DOHH2 (cell line): ENCODE data around the gene UGT2A2.

Source experiments
- H3F3A ChIP-seq: fragments of 200-600 bp; sonication (generic), shearing (Covaris generic); 2 replicates; pipeline ENCODE4 v1.6.0; 2016; ENCODE audit warnings: antibody characterized with exemption, mild to moderate bottlenecking; ENCODE audit not compliant: control insufficient read depth, insufficient read depth
- H3K27ac ChIP-seq: fragments of 200-600 bp; sonication (generic); 2 replicates; pipeline ENCODE4 v1.5.1; 2014; ENCODE audit warnings: low read depth, mild to moderate bottlenecking, low read length, moderate library complexity
- H3K27me3 ChIP-seq: fragments of 200-600 bp; sonication (generic); 2 replicates; pipeline ENCODE4 v1.6.1; 2014; ENCODE audit warnings: mild to moderate bottlenecking, low read length, mixed read lengths; ENCODE audit not compliant: control insufficient read depth
- H3K36me3 ChIP-seq: fragments of 200-600 bp; sonication (generic); 2 replicates; pipeline ENCODE4 v1.6.1; 2014; ENCODE audit warnings: mild to moderate bottlenecking, low read length, moderate library complexity, mixed read lengths; ENCODE audit not compliant: control insufficient read depth
- H3K4me1 ChIP-seq: fragments of 200-600 bp; sonication (generic); 2 replicates; pipeline ENCODE4 v1.6.1; 2014; ENCODE audit warnings: mild to moderate bottlenecking, low read length, mixed read lengths; ENCODE audit not compliant: control insufficient read depth
- H3K4me2 ChIP-seq: fragments of 200-600 bp; sonication (generic); 2 replicates; pipeline ENCODE4 v1.6.0; 2014; ENCODE audit warnings: mild to moderate bottlenecking, low read length, moderate library complexity
- H3K4me3 ChIP-seq: fragments of 200-600 bp; sonication (generic); 2 replicates; pipeline ENCODE4 v1.5.1; 2014; ENCODE audit warnings: mild to moderate bottlenecking, low read length, mixed read lengths
- H3K79me2 ChIP-seq: fragments of 200-600 bp; sonication (generic); 2 replicates; pipeline ENCODE4 v1.6.1; 2014; ENCODE audit warnings: mild to moderate bottlenecking, low read length, mixed read lengths; ENCODE audit not compliant: control insufficient read depth
- H3K9me2 ChIP-seq: fragments of 200-600 bp; sonication (generic); replicated peaks from 2 replicates; pipeline ENCODE4 v1.6.1; 2014; ENCODE audit warnings: mild to moderate bottlenecking, low read length, mixed read lengths; ENCODE audit not compliant: control insufficient read depth
- H3K9me3 ChIP-seq: fragments of 200-600 bp; sonication (generic); 2 replicates; pipeline ENCODE4 v1.6.1; 2014; ENCODE audit warnings: antibody characterized with exemption, low read length, mixed read lengths; ENCODE audit not compliant: control insufficient read depth, insufficient read depth
- H4K20me1 ChIP-seq: fragments of 200-600 bp; sonication (generic); 2 replicates; pipeline ENCODE4 v1.6.0; 2014; ENCODE audit warnings: low read depth, mild to moderate bottlenecking, antibody characterized with exemption, low read length, moderate library complexity; ENCODE audit not compliant: control insufficient read depth, insufficient read depth
- EZH2phosphoT487 ChIP-seq: fragments of 200-600 bp; sonication (generic); IDR thresholded peaks from 2 replicates; pipeline ENCODE4 v1.6.1; 2017; ENCODE audit warnings: borderline replicate concordance, mild to moderate bottlenecking, antibody characterized with exemption, low read length, moderate library complexity, mixed read lengths
- TF ChIP-seq, protein P1 (sequence below): fragments of 200-600 bp; sonication (generic); IDR thresholded peaks from one replicate; pipeline ENCODE4 v1.5.1; 2014; ENCODE audit warnings: antibody characterized with exemption, mild to moderate bottlenecking, low read depth, low read length; ENCODE audit not compliant: poor library complexity, severe bottlenecking

Gene UGT2A2

DNA sequence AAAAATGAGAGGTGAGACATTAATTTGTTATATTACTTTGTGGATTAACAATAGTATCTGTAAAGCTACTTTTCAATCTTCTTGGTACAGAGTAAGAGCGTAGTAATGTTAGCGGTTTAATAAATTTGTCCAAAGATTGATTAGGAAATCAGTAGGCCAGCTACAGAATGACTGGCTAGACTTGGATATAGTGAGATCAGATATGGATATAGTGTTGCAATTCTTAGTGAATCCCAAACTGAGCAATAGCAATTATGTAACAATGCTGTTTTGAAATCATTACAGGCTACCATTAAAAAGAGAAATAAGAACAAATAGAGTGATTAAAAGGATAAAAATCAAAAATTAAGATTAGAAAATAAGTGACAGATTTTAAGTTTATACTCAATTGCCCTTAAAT, 847 bp upstream of the UGT2A2 start:
- no peak overlapping the region for H3K4me3 ChIP-seq
- H4K20me1 ChIP-seq = no peaks in the 10 kb centered on the region
- H3K4me1 ChIP-seq = no peaks in the 10 kb centered on the region
- TF ChIP-seq, protein P1, sequence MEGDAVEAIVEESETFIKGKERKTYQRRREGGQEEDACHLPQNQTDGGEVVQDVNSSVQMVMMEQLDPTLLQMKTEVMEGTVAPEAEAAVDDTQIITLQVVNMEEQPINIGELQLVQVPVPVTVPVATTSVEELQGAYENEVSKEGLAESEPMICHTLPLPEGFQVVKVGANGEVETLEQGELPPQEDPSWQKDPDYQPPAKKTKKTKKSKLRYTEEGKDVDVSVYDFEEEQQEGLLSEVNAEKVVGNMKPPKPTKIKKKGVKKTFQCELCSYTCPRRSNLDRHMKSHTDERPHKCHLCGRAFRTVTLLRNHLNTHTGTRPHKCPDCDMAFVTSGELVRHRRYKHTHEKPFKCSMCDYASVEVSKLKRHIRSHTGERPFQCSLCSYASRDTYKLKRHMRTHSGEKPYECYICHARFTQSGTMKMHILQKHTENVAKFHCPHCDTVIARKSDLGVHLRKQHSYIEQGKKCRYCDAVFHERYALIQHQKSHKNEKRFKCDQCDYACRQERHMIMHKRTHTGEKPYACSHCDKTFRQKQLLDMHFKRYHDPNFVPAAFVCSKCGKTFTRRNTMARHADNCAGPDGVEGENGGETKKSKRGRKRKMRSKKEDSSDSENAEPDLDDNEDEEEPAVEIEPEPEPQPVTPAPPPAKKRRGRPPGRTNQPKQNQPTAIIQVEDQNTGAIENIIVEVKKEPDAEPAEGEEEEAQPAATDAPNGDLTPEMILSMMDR = no peak
- TF ChIP-seq EZH2phosphoT487 = no peak
- no peaks in the 10 kb centered on the region for H3K9me3 ChIP-seq
- H3F3A ChIP-seq = no peaks in the 10 kb centered on the region
- no peaks in the 10 kb centered on the region for H3K79me2 ChIP-seq
- H3K27ac ChIP-seq = no peak overlapping the region
- no peaks in the 10 kb centered on the region for H3K9me2 ChIP-seq
- no peaks in the 10 kb centered on the region for H3K36me3 ChIP-seq
- no peak overlapping the region for H3K4me2 ChIP-seq
- H3K27me3 ChIP-seq = no peaks in the 10 kb centered on the region

DNA sequence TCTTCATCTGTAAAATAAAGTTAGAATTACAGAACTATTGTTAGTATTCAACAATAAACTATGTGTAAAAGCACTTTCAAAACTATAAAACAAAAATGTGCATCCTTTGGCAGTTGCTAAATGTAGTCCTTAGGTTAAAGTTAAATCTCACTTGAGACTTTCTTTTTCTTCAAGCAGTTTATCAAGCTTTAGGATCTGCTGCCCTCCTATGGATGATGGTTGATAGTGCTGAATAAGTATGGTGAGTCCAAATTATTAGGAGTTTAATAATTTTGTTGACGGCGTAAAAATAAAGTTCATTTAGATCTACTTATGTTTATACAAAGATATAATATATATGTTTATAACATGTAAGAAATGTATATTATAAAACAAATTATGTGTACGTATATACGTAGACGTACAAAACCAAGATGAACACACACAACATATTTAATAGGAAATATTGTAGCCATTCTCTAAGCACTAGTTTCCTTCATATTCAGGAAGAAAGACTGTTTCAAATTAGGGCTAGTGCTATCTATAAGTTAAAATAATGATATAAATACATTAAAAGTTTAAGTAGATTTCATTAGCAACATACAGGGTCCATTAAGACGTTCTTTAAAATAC, 22.3 kb downstream of the UGT2A2 start:
- Histone ChIP-seq H3K27ac (no peak overlapping the region), H3K27me3 (no peaks in the 10 kb centered on the region), H3F3A (no peaks in the 10 kb centered on the region), H3K79me2 (no peaks in the 10 kb centered on the region), H3K9me2 (no peaks in the 10 kb centered on the region), H3K9me3 (no peaks in the 10 kb centered on the region), H3K36me3 (no peaks in the 10 kb centered on the region), H3K4me2 (no peak overlapping the region), H3K4me3 (no peak overlapping the region), H3K4me1 (no peaks in the 10 kb centered on the region), H4K20me1 (no peaks in the 10 kb centered on the region)
- TF ChIP-seq EZH2phosphoT487 = no peak
- TF ChIP-seq, protein P1 = peak; percentile 54

DNA sequence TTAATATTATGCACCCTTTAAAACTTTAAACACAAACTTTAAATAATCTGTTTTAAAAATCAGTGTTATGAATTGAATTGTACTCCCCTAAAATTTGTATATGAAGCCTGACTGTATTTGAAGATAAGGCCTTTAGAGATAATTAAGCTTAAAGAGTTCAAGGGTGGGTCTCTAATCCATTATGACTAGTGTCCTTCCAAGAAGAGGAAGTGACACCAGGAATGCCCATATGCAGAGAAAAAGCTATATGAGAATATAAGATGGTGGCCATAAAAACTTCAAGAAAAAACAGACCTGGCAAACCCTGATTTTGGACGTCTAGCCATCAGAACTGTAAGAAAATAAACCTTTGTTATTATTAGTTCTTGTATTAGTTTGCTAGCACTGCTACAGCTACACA, 29.0 kb downstream of the UGT2A2 start:
- Histone ChIP-seq H3F3A (no peaks in the 10 kb centered on the region), H3K4me1 (no peaks in the 10 kb centered on the region), H3K4me2 (no peak overlapping the region), H3K9me2 (no peaks in the 10 kb centered on the region), H3K27me3 (no peaks in the 10 kb centered on the region), H3K27ac (no peak overlapping the region), H3K4me3 (no peak overlapping the region), H4K20me1 (no peaks in the 10 kb centered on the region), H3K36me3 (no peaks in the 10 kb centered on the region), H3K79me2 (no peaks in the 10 kb centered on the region), H3K9me3 (no peaks in the 10 kb centered on the region)
- no peak for TF ChIP-seq EZH2phosphoT487
- TF ChIP-seq, protein P1 = no peak
